Measurements from ENCODE around the gene MEF2A. TPM values are rescaled to one million over a fixed set of nuclear protein-coding genes. Genes with fewer than 3 reads are reported as not detected.

MEF2A gene
- total and polyA plus RNA-seq, 9 of the 15 experiments (the other 6 are each of a cell fraction or from before 2014, with no cell fraction given), result 1.6 to 18.7 (median 8.7) TPM

GRCh38 chr15:99752556-99752955 lies 186.8 kb downstream of the MEF2A start (continued):
- TF ChIP-seq KAT8 (IDR thresholded peaks at IDR 0.05; ENCODE audit: low read depth), result no peak
- TF ChIP-seq HDAC3 (IDR thresholded peaks at IDR 0.05; ENCODE audit: borderline replicate concordance, partially characterized antibody), result no peak
- TF ChIP-seq ESRRA (IDR thresholded peaks at IDR 0.05; ENCODE audit: borderline replicate concordance, low read depth), result no peak
- no peak for TF ChIP-seq STAT6 (CRISPR knock-in tag; IDR thresholded peaks at IDR 0.05)
- no peak for TF ChIP-seq HDGF (IDR thresholded peaks at IDR 0.05)
- no peak for TF ChIP-seq TFAM (CRISPR knock-in tag; conservative IDR thresholded peaks at IDR 0.05)
- no peak for TF ChIP-seq ZNF518B (CRISPR knock-in tag; IDR thresholded peaks at IDR 0.05)

Data from K562 (cell line).